H1 (cell line): ENCODE measurements around the gene NCF2. TPM values are rescaled to one million over a fixed set of nuclear protein-coding genes. Genes with fewer than 3 reads are reported as not detected.

Source experiments
- CTCF ChIA-PET: fragments of 300-600 bp; sonication (Branson Sonifier 250); formaldehyde crosslinking; loops from one replicate; lab custom pipeline; 2021; ENCODE audit not compliant: partially characterized antibody; lab: Charles Lee
- POLR2A ChIA-PET: fragments of 300-600 bp; sonication (Branson Sonifier 250); formaldehyde crosslinking; loops from one replicate; lab custom pipeline; 2021; ENCODE audit warnings: inconsistent platforms; ENCODE audit not compliant: partially characterized antibody; lab: Charles Lee
- DNase-seq, 2 experiments: peaks; one replicate each; pipeline versions ENCODE4 v3.0.0 to v3.0.0-alpha.2; 2010 to 2022; ENCODE audit warnings: low spot score in 2 of 2, low read depth in 1 of 2, mixed read lengths in 1 of 2
- FAIRE-seq: peaks from 2 replicates; lab custom pipeline; 2011; peaks lifted over from hg19 to GRCh38; lab: Jason Lieb, UNC
- H2AFZ ChIP-seq: 2 replicates; pipeline ENCODE4 v1.8.1; 2012; ENCODE audit warnings: low read length, inconsistent platforms
- H2AK5ac ChIP-seq: 2 replicates; pipeline ENCODE4 v1.6.1; 2013; ENCODE audit warnings: low read depth, low read length
- H2BK120ac ChIP-seq: replicated peaks from 2 replicates; pipeline ENCODE3; 2013; ENCODE audit warnings: low read depth, low read length, inconsistent platforms
- H2BK12ac ChIP-seq: 2 replicates; pipeline ENCODE4 v1.6.1; 2013; ENCODE audit warnings: low read depth, low read length
- H2BK15ac ChIP-seq: 2 replicates; pipeline ENCODE4 v1.6.1; 2013; ENCODE audit warnings: low read length
- H2BK20ac ChIP-seq: 2 replicates; pipeline ENCODE4 v1.6.1; 2013; ENCODE audit warnings: low read length
- H2BK5ac ChIP-seq: 2 replicates; pipeline ENCODE4 v1.6.1; 2013; ENCODE audit warnings: low read depth, low read length
- H3K14ac ChIP-seq: 2 replicates; pipeline ENCODE4 v1.6.1; 2013; ENCODE audit warnings: inconsistent platforms; ENCODE audit not compliant: insufficient read length
- H3K18ac ChIP-seq: 2 replicates; pipeline ENCODE4 v1.6.1; 2013; ENCODE audit warnings: low read length; ENCODE audit errors: extremely low read depth
- H3K23ac ChIP-seq: 2 replicates; pipeline ENCODE4 v1.6.1; 2013; ENCODE audit warnings: inconsistent platforms; ENCODE audit not compliant: insufficient read length
- H3K23me2 ChIP-seq: 2 replicates; pipeline ENCODE4 v1.6.1; 2013; ENCODE audit warnings: low read depth, low read length
- H3K27ac ChIP-seq: 2 replicates; pipeline ENCODE4 v1.6.1; 2011; ENCODE audit warnings: low read depth, low read length, inconsistent platforms
- H3K27me3 ChIP-seq, 4 experiments: replicated peaks in 1 of 4; 1 replicate in 1 of 4; 2 replicates in 3 of 4; pipeline versions ENCODE4 v1.6.1 to v1.8.1; 2011 to 2013; ENCODE audit warnings: low read length in 3 of 4, mild to moderate bottlenecking in 3 of 4, inconsistent platforms in 2 of 4, mixed read lengths in 2 of 4, moderate library complexity in 1 of 4; ENCODE audit not compliant: control insufficient read depth in 3 of 4, insufficient read depth in 3 of 4; ENCODE audit errors: extremely low read depth in 1 of 4
- H3K36me3 ChIP-seq, 4 experiments: 2 replicates each; pipeline versions ENCODE4 v1.6.1 to v1.8.1; 2011 to 2013; ENCODE audit warnings: mild to moderate bottlenecking in 4 of 4, low read length in 3 of 4, moderate library complexity in 2 of 4, control low read depth in 1 of 4, inconsistent platforms in 1 of 4; ENCODE audit not compliant: insufficient read depth in 4 of 4, control insufficient read depth in 2 of 4
- H3K4ac ChIP-seq: replicated peaks from 2 replicates; pipeline ENCODE3; 2013; ENCODE audit warnings: low read length, low read depth, mixed read lengths, inconsistent platforms; ENCODE audit not compliant: insufficient read length
- H3K4me1 ChIP-seq, 4 experiments: replicated peaks in 1 of 4; 1 replicate in 1 of 4; 2 replicates in 3 of 4; pipeline versions ENCODE4 v1.6.1 to v1.8.1; 2011 to 2013; ENCODE audit warnings: low read length in 3 of 4, inconsistent platforms in 2 of 4, mixed read lengths in 1 of 4; ENCODE audit not compliant: insufficient read depth in 4 of 4, control insufficient read depth in 3 of 4
- H3K4me2 ChIP-seq, 2 experiments: 2 replicates each; pipeline versions ENCODE4 v1.6.1 to v1.8.1; 2011 to 2013; ENCODE audit warnings: low read depth in 2 of 2, low read length in 2 of 2, control low read depth in 1 of 2, inconsistent platforms in 1 of 2, mild to moderate bottlenecking in 1 of 2; ENCODE audit not compliant: insufficient read depth in 1 of 2
- H3K4me3 ChIP-seq, 4 experiments: fragments of 200-600, 300-600 bp in 1 of 4; sonication (generic), shearing (Covaris generic), sonication (Bioruptor Twin) in 1 of 4; 2 replicates each; pipeline versions ENCODE4 v1.5.1 to v1.8.1; 2011 to 2016; ENCODE audit warnings: low read length in 4 of 4, low read depth in 3 of 4, control low read depth in 2 of 4, inconsistent platforms in 2 of 4, mild to moderate bottlenecking in 2 of 4, mixed read lengths in 1 of 4, moderate library complexity in 1 of 4; ENCODE audit not compliant: insufficient read depth in 2 of 4; ENCODE audit errors: extremely low read depth in 1 of 4
- H3K56ac ChIP-seq: replicated peaks from 2 replicates; pipeline ENCODE3; 2013; ENCODE audit warnings: low read depth, mild to moderate bottlenecking, mixed read lengths, low read length, inconsistent platforms; ENCODE audit not compliant: insufficient read length
- H3K79me1 ChIP-seq: 2 replicates; pipeline ENCODE4 v1.6.1; 2013; ENCODE audit warnings: low read depth, low read length, control low read depth
- H3K79me2 ChIP-seq, 2 experiments: 2 replicates each; pipeline versions ENCODE4 v1.6.1 to v1.8.1; 2012 to 2013; ENCODE audit warnings: low read length in 2 of 2, mild to moderate bottlenecking in 2 of 2, inconsistent platforms in 1 of 2; ENCODE audit not compliant: insufficient read depth in 2 of 2, control insufficient read depth in 1 of 2
- H3K9ac ChIP-seq, 4 experiments: replicated peaks in 1 of 4; 1 replicate in 1 of 4; 2 replicates in 3 of 4; pipeline versions ENCODE4 v1.6.1 to v1.8.1; 2011 to 2013; ENCODE audit warnings: low read depth in 3 of 4, low read length in 3 of 4, control low read depth in 2 of 4, mild to moderate bottlenecking in 2 of 4, moderate library complexity in 2 of 4, inconsistent platforms in 1 of 4; ENCODE audit errors: extremely low read depth in 1 of 4
- H3K9me3 ChIP-seq, 2 experiments: 2 replicates each; pipeline versions ENCODE4 v1.6.1 to v1.8.1; 2012 to 2013; ENCODE audit warnings: mild to moderate bottlenecking in 2 of 2, moderate library complexity in 2 of 2, control low read depth in 1 of 2, inconsistent platforms in 1 of 2, low read depth in 1 of 2, low read length in 1 of 2, mixed read lengths in 1 of 2; ENCODE audit not compliant: insufficient read depth in 2 of 2
- H4K20me1 ChIP-seq, 2 experiments: replicated peaks in 1 of 2; 2 replicates each; pipeline versions ENCODE3 to v1.8.1; 2011 to 2013; ENCODE audit warnings: inconsistent platforms in 2 of 2, low read length in 2 of 2, mild to moderate bottlenecking in 1 of 2; ENCODE audit not compliant: insufficient read depth in 2 of 2, control insufficient read depth in 1 of 2
- H4K5ac ChIP-seq: 2 replicates; pipeline ENCODE4 v1.6.1; 2013; ENCODE audit warnings: low read length, low read depth, mixed read lengths, inconsistent platforms; ENCODE audit not compliant: insufficient read length
- H4K8ac ChIP-seq: 2 replicates; pipeline ENCODE4 v1.8.0; 2013; ENCODE audit warnings: mild to moderate bottlenecking, moderate library complexity, low read length, inconsistent platforms; ENCODE audit not compliant: insufficient read depth; ENCODE audit errors: extremely low read depth
- H4K91ac ChIP-seq: replicated peaks from 2 replicates; pipeline ENCODE3; 2013; ENCODE audit warnings: low read length, mixed read lengths, inconsistent platforms; ENCODE audit not compliant: insufficient read length
- FOSL1 ChIP-seq: IDR thresholded peaks from 2 replicates; pipeline ENCODE4 v1.6.1; 2011; ENCODE audit warnings: mild to moderate bottlenecking, low read depth, low read length, moderate library complexity; ENCODE audit not compliant: insufficient read depth
- HDAC2 ChIP-seq, 2 experiments: fragments of 300-600 bp in 1 of 2; sonication (generic) in 1 of 2; IDR thresholded peaks; 2 replicates each; pipeline ENCODE4 v1.6.1; 2011 to 2012; ENCODE audit warnings: low read depth in 2 of 2, low read length in 2 of 2, mild to moderate bottlenecking in 2 of 2, moderate library complexity in 2 of 2, borderline replicate concordance in 1 of 2, inconsistent platforms in 1 of 2
- NANOG ChIP-seq: IDR thresholded peaks from 2 replicates; pipeline ENCODE4 v1.6.1; 2011; ENCODE audit warnings: low read length, low read depth, mild to moderate bottlenecking, inconsistent platforms; ENCODE audit not compliant: insufficient read depth, poor library complexity, severe bottlenecking
- RFX5 ChIP-seq: IDR thresholded peaks from 2 replicates; pipeline ENCODE4 v1.6.1; 2011; ENCODE audit warnings: low read depth, low read length, improper control_type of control experiment, borderline replicate concordance
- RNF2 ChIP-seq: fragments of 200-900, 300-1000 bp; sonication (generic); IDR thresholded peaks from 2 replicates; pipeline ENCODE4 v1.7.1; 2016; ENCODE audit warnings: borderline replicate concordance, low read depth, mild to moderate bottlenecking, antibody characterized with exemption, low read length; ENCODE audit not compliant: poor library complexity, severe bottlenecking; ENCODE audit errors: missing control alignments
- SIX5 ChIP-seq: IDR thresholded peaks from 2 replicates; pipeline ENCODE4 v1.6.1; 2011; ENCODE audit warnings: mild to moderate bottlenecking, low read depth, low read length
- USF2 ChIP-seq: IDR thresholded peaks from 2 replicates; pipeline ENCODE4 v1.6.1; 2011; ENCODE audit warnings: low read length, improper control_type of control experiment
- WGBS, 2 experiments: shearing (Covaris generic) in 1 of 2; methylation state at CpG; one replicate each; pipeline versions ENCODE4 v1.1.6 to v1.1.7; 2013 to 2015; ENCODE audit warnings: low lambda C conversion rate in 2 of 2, mixed read lengths in 2 of 2, inconsistent platforms in 1 of 2, low coverage in 1 of 2, missing lambda C conversion rate in 1 of 2; ENCODE audit not compliant: insufficient replicate concordance in 2 of 2, insufficient coverage in 1 of 2, insufficient read length in 1 of 2; ENCODE audit errors: extremely low coverage in 1 of 2, missing lambda C conversion rate in 1 of 2; 5-methylcytosine and 5-hydroxymethylcytosine counted together
- polyA plus RNA-seq, 7 experiments: library from polyadenylated mRNA; depleted of rRNA in 3 of 7; stranded (reverse) in 5 of 7; unstranded in 2 of 7; fragments of >200 nt in 5 of 7; fragments of 200-250 nt in 2 of 7; gene quantifications; 1 replicate in 5 of 7; 2 replicates in 1 of 7; 4 replicates in 1 of 7; pipeline versions ENCODE4 v1.2.1 to v1.2.3, GENCODE V29; 2011 to 2013; ENCODE audit warnings: missing spikeins in 2 of 7, mixed read lengths in 2 of 7
- total RNA-seq: library from RNA; stranded (reverse); fragmentation: NEBNext Ultra II Directional; extraction: Animal tissue kit (Norgen Biotek cat#: 25700); gene quantifications from 2 replicates; pipeline ENCODE4 v1.2.1, GENCODE V29; 2021

NCF2 gene
- total and polyA plus RNA-seq, 2 of the 8 experiments (the other 6 are each of a cell fraction or from before 2014, with no cell fraction given) = not detected

DNA sequence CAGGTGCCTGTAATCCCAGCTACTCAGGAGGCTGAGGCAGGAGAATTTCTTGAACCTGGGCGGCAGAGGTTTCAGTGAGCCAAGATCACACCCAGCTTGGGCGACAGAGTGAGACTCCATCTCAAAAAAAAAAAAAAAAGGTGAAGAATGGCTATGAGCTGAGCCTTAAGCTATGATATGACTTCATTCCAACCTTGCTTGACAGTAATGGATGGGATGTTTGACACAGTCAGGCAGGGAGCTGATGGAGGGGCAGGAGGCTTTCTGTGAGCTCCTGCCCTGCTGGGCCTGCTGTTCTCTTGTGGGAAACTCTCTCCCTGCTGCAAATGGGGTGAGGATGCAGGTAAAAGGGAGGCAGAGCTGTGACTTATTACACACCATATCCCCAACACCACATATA, 27.6 kb downstream of the NCF2 start:
- Histone ChIP-seq H3K27me3 (no peaks in the 10 kb centered on the region), H3K4me3 (no peak overlapping the region), H4K5ac (no peak overlapping the region), H3K79me2 (no peaks in the 10 kb centered on the region), H2BK120ac (no peak overlapping the region), H2AK5ac (no peak overlapping the region), H3K27ac (no peak overlapping the region), H4K20me1 (no peaks in the 10 kb centered on the region), H2BK12ac (no peak overlapping the region), H3K36me3 (no peaks in the 10 kb centered on the region), H3K9ac (no peak overlapping the region), H3K56ac (no peak overlapping the region), H3K79me1 (no peaks in the 10 kb centered on the region), H3K4me2 (no peak overlapping the region), H4K91ac (no peak overlapping the region), H2AFZ (no peak overlapping the region), H3K14ac (no peak overlapping the region), H3K4me1 (no peaks in the 10 kb centered on the region), H3K18ac (no peak overlapping the region), H2BK5ac (no peak overlapping the region), H3K23me2 (no peaks in the 10 kb centered on the region), H4K8ac (no peak overlapping the region), H3K4ac (no peak overlapping the region), H2BK20ac (no peak overlapping the region), H3K9me3 (no peaks in the 10 kb centered on the region), H2BK15ac (no peak overlapping the region), H3K23ac (no peak overlapping the region)
- no peak for DNase-seq
- no peak for FAIRE-seq
- TF ChIP-seq RNF2 (no peak), NANOG (no peak), HDAC2 (IDR thresholded peaks at IDR 0.05; ENCODE audit: borderline replicate concordance in 1 of 2, low read depth in 2 of 2, low read length in 2 of 2) (no peak), RFX5 (no peak), SIX5 (no peak), FOSL1 (no peak), USF2 (no peak)
- WGBS, 2 experiments = 80% methylated on average over 2 of the region's 2 CpGs; no CpG with 5 or more reads in 1 of the 2 experiments
- POLR2A ChIA-PET = interaction anchor here (1.0 to 1.8 kb wide), 2 partner anchors 13 to 90 kb away, joined by 3 read pairs; no protein-coding TSS in a partner anchor
- CTCF ChIA-PET = interaction anchor here (0.6 to 2.6 kb wide), 12 partner anchors 9 to 377 kb away, joined by 3 to 15 read pairs (median 4); partner anchors contain the start of gene NCF2
